IPS DF 6.9 (cell line): ENCODE results near the gene ANKRD11.
"Not testable (repeated sequence)": the region's sequence is repeated elsewhere in the genome, so short reads cannot be mapped to it uniquely, and the experiment has no call there.

Source experiments
- DNase-seq: peaks from one replicate; pipeline ENCODE4 v3.0.0-alpha.2; 2013; ENCODE audit warnings: low read depth, low spot score
- H3K27ac ChIP-seq: one replicate; pipeline ENCODE4 v1.5.1; 2013; ENCODE audit warnings: low read length, control low read depth
- H3K27me3 ChIP-seq: 2 replicates; pipeline ENCODE4 v1.6.1; 2013; ENCODE audit warnings: mild to moderate bottlenecking, low read length; ENCODE audit not compliant: control insufficient read depth, insufficient read depth
- H3K36me3 ChIP-seq: 2 replicates; pipeline ENCODE4 v1.6.1; 2013; ENCODE audit warnings: low read length; ENCODE audit not compliant: control insufficient read depth, insufficient read depth
- H3K4me1 ChIP-seq: 2 replicates; pipeline ENCODE4 v1.6.1; 2013; ENCODE audit warnings: low read length; ENCODE audit not compliant: control insufficient read depth, insufficient read depth
- H3K4me3 ChIP-seq: 2 replicates; pipeline ENCODE4 v1.5.1; 2013; ENCODE audit warnings: mild to moderate bottlenecking, low read length
- H3K9me3 ChIP-seq: 2 replicates; pipeline ENCODE4 v1.6.1; 2013; ENCODE audit warnings: low read length, inconsistent platforms; ENCODE audit not compliant: control insufficient read depth, insufficient read depth
- WGBS: extraction: QIAGEN DNeasy Blood & Tissue Kit; methylation state at CpG from one replicate; pipeline ENCODE4 v1.1.7; 2013; ENCODE audit warnings: mixed read lengths, missing lambda C conversion rate; ENCODE audit not compliant: insufficient read length, insufficient coverage; 5-methylcytosine and 5-hydroxymethylcytosine counted together

ANKRD11 gene

GRCh38 chr16:89270666-89271345 is 219.6 kb downstream of the ANKRD11 start:
- Histone ChIP-seq H3K9me3 (no peaks in the 10 kb centered on the region), H3K27me3 (no peaks in the 10 kb centered on the region), H3K27ac (no peak overlapping the region), H3K4me1 (no peaks in the 10 kb centered on the region; the same call in 1 of the 2 replicates), H3K36me3 (peaks cover 25% of the 10 kb centered on the region), H3K4me3 (no peak overlapping the region)
- no CpG with 5 or more reads among the region's 32 CpGs for WGBS
- no peak for DNase-seq

GRCh38 chr16:89269805-89270665 is 220.3 kb downstream of the ANKRD11 start:
- Histone ChIP-seq H3K9me3 (no peaks in the 10 kb centered on the region), H3K27ac (no peak overlapping the region), H3K4me1 (no peaks in the 10 kb centered on the region; the same call in 1 of the 2 replicates), H3K36me3 (peaks cover 25% of the 10 kb centered on the region), H3K27me3 (no peaks in the 10 kb centered on the region), H3K4me3 (no peak overlapping the region)
- no CpG with 5 or more reads among the region's 27 CpGs for WGBS
- DNase-seq: no peak

DNA sequence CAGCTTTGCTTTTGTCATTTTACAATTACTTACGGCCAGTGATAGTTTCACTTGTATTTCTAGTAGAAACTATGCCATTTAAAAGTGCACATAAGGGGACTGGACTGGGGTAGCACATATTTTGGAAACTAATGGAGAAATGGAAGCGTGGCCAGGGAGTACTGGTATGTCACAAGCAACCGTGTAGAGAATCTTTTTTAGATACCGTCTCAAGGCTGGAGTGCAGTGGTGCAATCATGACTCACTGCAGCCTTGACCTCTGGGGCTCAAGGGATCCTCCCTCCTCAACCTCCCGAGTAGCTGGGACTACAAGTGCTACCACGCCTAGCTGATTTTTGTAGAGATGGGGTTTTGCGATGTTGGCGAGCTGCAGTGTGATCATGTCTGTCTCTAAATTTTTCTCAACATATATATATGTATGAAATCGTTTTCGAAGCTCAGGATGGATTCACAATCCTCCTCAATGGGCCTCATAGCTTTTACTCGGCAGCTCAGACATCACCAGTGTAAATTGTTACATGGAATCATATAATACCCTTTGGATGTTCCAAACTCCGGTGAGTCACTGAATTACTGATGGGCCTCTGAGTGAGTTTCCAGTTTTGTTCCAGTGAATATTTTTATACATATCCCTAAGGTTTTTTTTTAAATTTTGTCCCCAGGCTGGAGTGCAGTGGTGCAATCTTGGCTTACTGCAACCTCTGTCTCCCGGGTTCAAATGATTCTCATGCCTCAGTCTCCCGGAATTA is 221.2 kb downstream of the ANKRD11 start:
- H3K27me3 ChIP-seq: no peaks in the 10 kb centered on the region
- H3K36me3 ChIP-seq: peaks cover 19% of the 10 kb centered on the region
- no peaks in the 10 kb centered on the region; the same call in 1 of the 2 replicates for H3K4me1 ChIP-seq
- no peak overlapping the region for H3K27ac ChIP-seq
- no peak for DNase-seq
- WGBS: no CpG with 5 or more reads among the region's 14 CpGs
- no peaks in the 10 kb centered on the region for H3K9me3 ChIP-seq
- no peak overlapping the region for H3K4me3 ChIP-seq

- Histone ChIP-seq H3K27me3 (no peaks in the 10 kb centered on the region), H3K9me3 (no peaks in the 10 kb centered on the region), H3K27ac (no peak overlapping the region), H3K36me3 (peaks cover 19% of the 10 kb centered on the region), H3K4me1 (no peaks in the 10 kb centered on the region; the same call in 1 of the 2 replicates), H3K4me3 (no peak overlapping the region)
- DNase-seq: no peak
- no CpG with 5 or more reads among the region's 19 CpGs for WGBS
These were observed 221.8 kb downstream of the ANKRD11 start for GRCh38 chr16:89268585-89268984.

GRCh38 chr16:89267746-89268145 is 222.6 kb downstream of the ANKRD11 start:
- H3K27ac ChIP-seq, H3K4me1 ChIP-seq, H3K27me3 ChIP-seq, DNase-seq, H3K4me3 ChIP-seq, H3K9me3 ChIP-seq: not testable (repeated sequence)
- WGBS: no CpG with 5 or more reads among the region's 15 CpGs
- peaks cover 19% of the 10 kb centered on the region for H3K36me3 ChIP-seq

DNA sequence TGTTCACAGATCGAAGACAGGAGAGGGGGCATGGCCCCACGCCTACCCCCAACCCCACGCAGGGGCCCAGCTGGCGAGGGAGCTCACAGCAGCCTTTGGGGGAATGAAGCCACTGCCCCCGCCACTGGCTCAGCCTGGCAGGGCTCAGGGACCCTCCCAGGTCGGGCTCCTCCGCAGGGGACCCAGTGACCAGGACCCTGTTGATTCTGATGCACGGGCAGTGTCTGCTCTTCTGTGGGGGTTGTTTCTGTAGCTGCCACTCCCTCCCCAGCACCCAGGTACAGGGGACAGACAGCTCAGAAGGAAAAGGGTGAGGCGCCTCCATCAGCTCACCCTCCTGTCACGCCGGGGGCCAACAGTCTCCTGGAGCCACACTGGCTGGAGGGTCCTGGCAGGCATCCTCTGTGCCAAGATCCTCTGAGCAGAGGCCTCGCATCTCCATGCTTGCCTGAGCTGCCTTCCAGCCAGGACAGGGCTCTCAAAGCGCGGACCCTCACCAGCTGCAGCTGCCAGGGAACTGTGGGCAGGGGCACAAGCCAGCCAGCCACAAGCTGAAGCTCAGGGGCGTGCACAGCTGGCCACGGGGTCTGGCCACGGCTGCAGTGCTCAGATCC is 223.7 kb downstream of the ANKRD11 start:
- Histone ChIP-seq H3K27me3 (no peaks in the 10 kb centered on the region), H3K27ac (no peak overlapping the region), H3K4me1 (no peaks in the 10 kb centered on the region; the same call in 1 of the 2 replicates), H3K36me3 (peaks cover 19% of the 10 kb centered on the region), H3K9me3 (no peaks in the 10 kb centered on the region), H3K4me3 (no peak overlapping the region)
- WGBS: no CpG with 5 or more reads among the region's 17 CpGs
- no peak for DNase-seq

DNA sequence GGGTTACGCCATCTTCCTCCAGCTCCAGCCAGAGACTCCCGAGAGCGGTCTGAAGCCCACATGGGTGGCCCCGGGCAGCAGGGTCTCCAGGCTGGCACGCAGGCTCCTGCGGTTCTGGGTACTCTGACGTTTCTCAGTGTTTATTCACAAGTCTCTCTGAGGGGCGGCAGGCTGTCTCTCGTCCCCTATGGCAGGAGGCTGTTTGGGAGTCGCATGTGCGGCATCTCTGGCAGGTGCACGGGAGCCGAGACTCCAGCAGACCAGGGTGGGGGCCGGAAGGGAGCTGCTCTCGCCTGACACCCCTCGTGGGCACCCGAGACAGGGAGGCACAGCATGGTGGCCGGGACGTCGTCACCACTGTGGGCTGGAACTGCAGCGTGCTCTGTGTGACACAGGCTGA is 224.7 kb downstream of the ANKRD11 start:
- Histone ChIP-seq H3K9me3 (no peaks in the 10 kb centered on the region), H3K4me1 (no peaks in the 10 kb centered on the region; the same call in 1 of the 2 replicates), H3K27ac (no peak overlapping the region), H3K4me3 (no peak overlapping the region), H3K27me3 (no peaks in the 10 kb centered on the region), H3K36me3 (peaks cover 16% of the 10 kb centered on the region)
- DNase-seq: no peak
- no CpG with 5 or more reads among the region's 21 CpGs for WGBS

DNA sequence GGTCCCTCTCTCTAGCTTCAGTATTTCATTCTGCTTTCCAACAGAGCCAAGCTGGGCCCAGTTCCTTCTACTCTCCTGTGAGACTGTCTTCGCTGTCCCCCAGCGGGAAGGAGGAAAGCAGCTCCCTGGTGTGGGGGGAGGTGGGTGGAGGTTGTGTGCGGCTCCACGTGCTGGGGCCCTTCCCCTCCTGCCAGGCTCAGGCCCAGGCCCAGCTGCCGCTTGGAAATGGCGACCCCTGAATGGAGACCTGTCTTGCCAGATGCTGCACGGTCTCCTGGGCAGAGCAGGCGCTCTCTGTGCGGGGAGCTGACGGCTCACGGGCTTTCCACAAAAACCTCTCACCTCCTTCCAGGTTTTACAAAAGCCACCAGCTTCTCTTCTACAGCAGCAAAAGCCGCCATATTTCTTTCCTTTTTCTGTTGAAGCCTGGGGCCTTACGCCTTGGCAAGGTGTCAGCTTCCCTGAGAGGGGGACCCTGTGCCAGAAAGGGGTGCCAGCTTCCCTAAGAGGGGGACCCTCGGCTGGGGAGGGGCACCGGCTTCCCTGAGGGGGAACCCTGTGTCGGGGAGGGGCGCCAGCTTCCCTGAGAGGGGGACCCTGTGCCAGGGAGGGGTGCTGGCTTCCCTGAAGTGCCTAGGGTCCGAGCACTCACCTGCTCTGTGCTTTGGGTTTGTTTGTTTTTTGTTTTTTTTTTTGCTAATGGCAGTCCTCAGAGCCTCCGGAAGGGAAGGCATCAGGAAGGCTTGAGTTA is 225.4 kb downstream of the ANKRD11 start:
- peaks cover 9% of the 10 kb centered on the region for H3K36me3 ChIP-seq
- no peaks in the 10 kb centered on the region; the same call in 1 of the 2 replicates for H3K4me1 ChIP-seq
- no peaks in the 10 kb centered on the region for H3K9me3 ChIP-seq
- H3K4me3 ChIP-seq: no peak overlapping the region
- no peaks in the 10 kb centered on the region for H3K27me3 ChIP-seq
- no CpG with 5 or more reads among the region's 19 CpGs for WGBS
- no peak overlapping the region for H3K27ac ChIP-seq
- no peak for DNase-seq

DNA sequence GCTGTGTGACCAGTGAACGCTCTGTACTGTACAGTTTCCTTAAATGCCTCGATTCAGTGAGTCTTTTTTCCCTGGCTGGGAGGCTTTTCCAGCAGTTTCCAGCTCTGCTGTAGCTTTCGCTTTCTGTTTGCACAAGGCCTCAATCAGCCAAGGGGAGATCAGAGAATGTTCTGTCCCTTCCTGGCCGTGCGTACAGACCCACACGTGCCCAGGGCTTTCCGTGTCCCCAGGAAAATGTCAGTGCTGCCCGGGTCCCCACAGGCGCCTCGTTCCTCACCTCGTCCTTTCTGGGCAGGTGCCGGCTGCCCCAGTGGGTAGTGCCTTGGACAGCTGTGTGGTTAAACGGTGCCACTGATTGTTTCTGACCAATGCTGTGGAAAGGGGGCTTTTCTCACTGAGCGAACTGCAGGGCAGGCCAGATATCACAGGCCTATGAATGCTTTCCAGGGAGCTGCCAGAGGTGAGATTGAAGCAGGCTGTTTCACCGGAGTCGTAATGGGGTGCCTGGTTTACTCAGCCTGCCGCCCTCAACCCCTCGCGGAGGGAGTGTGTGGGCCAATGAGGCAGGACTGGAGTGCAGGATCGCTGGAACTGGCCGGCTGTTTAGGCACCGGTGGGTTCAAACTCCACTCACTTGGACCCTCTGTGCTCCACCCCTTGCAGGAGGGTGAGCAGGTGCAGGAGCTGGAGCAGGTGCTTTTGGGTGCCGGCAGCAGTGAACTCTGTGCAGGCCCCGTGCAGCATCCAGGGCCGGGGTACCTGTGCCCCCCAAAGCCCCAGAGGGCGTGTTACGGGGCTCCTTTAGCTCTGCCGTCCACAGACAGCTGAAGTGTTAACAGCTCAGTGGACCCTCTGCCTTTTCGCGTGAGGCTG is 228.4 kb downstream of the ANKRD11 start:
- Histone ChIP-seq H3K4me3 (no peak overlapping the region), H3K4me1 (no peaks in the 10 kb centered on the region; the same call in 1 of the 2 replicates), H3K27me3 (no peaks in the 10 kb centered on the region; the same call in 1 of the 2 replicates), H3K9me3 (no peaks in the 10 kb centered on the region), H3K27ac (no peak overlapping the region), H3K36me3 (peaks cover 3% of the 10 kb centered on the region)
- DNase-seq: no peak
- WGBS: no CpG with 5 or more reads among the region's 30 CpGs
